GM18907 (cell line): ENCODE measurements around the gene ECD.
A peak's percentile ranks its signal among the peaks of the same experiment; 100 is the strongest.

Source experiments
- ATAC-seq: cut with Tn5 transposase; IDR thresholded peaks from one replicate; pipeline ENCODE4 v1.9.1; 2021; ENCODE audit warnings: mild to moderate bottlenecking, moderate library complexity; ENCODE audit not compliant: unreplicated experiment

ECD gene

DNA sequence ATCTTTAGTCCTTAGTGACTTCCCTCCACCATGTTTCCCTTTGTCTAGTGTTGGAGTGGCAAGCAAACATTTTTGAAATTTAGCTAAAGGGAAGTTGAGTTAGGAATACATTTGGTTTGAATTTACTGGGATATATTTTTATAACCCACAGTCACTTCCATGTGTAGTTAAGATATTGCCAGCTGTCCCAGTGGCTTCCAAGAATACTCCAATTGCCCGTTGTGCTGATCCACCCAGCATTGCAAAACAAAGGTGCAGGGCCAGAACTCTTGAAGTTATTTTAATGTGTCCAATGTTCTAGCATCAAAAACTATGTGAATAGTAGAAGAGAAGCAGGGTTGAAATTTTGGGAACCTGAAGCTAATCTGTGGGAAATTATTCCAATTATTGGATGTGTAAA lies 68.7 kb downstream of the ECD start:
- ATAC-seq = no peak

DNA sequence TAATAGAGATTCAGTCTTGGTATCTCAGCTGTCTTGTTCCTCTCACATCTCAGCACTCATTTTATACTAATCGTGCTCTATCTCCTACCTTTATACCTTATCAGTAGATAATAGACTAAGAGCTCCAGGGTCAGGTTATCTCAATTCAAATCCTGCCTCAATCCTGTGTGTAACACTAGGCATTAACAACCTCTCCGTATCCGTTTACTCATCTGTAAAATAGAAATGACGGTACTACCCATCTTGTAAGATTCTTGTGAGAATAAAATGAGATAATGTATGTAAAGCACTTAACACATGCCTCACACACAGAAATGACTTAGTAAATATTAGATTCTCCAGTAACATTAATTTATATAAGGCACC lies 70.5 kb downstream of the ECD start:
- ATAC-seq = no peak

DNA sequence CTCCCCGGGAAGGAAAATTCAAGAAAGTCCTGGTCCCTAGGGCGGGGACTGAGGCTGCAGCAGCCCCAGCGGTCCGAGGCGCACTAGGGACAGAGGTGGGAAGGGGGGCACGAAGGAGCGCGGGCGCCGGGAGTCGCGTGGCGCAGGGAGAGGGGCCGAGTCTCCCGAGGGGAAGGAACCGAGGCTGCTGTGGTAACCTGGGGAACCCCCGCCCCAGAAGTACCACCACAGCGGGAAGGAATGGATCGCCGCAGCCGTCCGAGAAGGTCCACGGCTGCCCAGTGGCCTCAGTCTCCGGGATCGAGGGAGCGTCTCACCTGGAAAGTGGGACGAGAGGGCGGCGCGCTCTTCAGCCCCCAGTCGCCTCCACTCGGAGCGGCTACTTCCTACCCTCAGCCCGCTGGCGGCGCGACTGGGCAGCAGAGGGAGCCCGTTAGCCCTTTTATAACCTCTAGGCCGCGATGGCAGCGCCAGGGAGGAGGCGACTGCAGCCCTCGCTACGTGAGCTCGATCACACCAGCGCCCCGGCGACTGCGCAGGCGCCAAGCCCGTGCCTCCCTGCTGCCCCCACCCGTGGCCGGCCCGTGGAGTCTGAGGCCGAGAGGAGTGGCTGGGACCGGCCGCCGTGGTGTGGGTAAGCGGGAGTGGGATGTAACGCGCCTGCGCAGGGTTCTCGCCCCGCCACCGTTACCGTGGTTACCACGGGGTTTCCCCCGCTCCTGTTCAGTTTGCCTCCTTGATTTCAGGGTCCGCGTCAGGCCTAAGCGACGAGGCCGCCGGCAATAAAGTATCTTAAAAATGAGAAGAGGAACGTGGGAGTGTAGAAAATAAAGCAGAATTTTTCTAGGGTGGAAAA lies 71.1 kb downstream of the ECD start, which contains the start of gene P4HA1:
Gene P4HA1, minus strand, starts transcription at position 418 of the 856 bp plus-strand sequence. CDS start 21,983 bp downstream, outside the sequence.
- ATAC-seq = peak; percentile 87

- peak; percentile 41 for ATAC-seq
Observed at GRCh38 chr10:73096041-73096448, 71.8 kb downstream of the ECD start.

DNA sequence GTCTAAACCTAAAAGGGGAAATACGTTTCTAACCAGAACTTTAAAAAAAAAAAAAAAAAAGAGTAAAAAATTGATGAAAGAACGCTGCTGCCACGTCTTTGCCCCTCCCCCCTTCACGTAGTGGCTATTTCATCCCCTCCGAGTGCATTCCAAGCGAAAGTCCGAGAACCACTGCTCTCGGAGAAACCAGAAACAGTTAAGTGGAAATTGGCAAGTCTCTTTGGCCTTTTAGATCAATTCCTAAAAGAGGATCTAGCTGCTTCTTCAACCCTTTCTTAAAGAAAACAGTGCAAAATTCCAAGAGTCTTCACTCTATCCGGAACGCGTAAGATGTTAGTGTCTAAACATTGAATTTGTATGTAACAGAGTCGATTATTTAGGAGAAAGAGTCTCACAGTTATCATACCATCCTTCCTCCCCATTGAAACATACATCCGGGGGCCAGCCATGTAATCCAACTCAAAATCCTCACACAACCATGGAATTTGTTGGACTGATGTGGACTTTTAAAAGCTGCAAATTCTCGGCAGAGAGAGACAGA lies 72.3 kb downstream of the ECD start:
- peak; percentile 0 for ATAC-seq

- ATAC-seq = no peak
Observed at GRCh38 chr10:73094986-73095480, 72.8 kb downstream of the ECD start.

DNA sequence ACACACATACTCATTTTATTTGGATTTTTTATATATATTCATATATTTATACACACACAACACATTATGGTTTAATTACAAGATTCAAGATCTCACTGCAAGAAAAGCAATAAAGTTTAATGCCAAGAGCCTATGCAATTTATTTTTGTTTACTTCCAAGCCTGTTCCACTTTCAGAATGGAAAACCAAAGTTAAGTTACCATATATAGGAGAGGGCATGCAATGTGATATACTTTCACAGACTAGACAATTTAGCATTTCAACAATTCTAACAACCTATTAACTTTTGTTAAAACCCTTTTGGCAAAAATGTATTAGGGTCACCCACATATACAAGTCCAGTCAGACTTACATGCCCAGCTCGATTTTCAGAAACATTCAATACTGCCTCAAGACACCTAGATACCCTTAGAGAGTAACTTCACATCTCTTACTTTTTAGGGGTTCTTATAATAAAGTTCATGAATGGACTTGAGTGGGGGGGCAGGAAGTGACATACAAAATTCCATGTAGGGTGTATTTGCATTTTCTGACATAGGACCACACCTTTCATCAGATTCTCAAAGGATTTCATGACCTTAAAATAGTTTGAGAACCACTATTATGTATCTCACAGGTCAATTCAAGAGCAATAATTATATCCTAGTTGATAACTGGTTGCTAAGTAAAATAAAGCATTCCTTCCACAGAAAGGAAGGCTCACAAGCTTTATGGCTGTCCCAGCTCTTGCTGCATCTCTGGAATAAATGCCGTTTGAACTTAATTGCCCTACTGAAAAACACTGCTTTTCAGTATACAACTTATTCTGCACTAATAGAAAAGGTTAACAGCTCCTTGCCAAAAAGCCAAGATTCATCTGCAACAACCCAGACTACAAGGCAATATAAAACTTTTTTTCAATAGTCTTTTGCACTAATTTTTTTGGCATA lies 73.6 kb downstream of the ECD start:
- no peak for ATAC-seq

DNA sequence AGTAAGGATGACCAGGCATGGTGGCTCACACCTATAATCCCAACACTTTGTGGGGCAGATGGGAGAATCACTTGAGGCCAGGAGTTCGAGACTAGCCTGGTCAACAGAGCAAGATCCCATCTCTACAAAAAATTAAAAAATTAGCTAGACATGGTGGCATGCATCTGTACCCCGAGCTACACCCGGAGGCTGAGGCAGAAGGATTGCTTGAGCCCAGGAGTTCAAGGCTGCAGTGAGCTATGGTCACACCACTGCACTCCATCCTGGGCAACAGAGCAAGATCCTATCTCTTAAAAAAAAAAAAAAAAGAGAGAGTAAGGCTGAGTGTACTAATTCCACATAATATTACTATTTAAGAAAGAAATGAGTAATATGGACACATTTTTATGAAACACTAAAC lies 75.0 kb downstream of the ECD start:
- ATAC-seq = no peak

- no peak for ATAC-seq
Observed at GRCh38 chr10:73088304-73088703, 79.5 kb downstream of the ECD start.

DNA sequence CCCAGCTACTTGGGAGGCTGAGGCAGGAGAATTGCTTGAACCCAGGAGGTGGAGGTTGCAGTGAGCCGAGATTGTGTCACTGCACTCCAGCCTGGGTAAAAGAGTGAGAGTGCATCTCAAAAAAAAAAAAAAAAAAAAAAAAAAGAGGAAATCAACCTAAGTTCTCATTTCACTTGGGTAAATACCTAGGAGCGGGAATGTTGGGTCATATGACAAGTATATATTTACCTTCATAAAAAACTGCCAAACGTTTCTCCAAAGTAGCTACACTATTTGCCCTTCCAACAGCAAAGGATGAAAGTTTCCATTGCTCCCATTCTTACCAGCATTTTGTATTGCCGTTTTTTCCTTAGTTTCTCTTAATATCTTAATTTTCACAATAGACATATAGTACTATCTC lies 81.0 kb downstream of the ECD start:
- no peak for ATAC-seq

- no peak for ATAC-seq
Observed at GRCh38 chr10:73084209-73084608, 83.6 kb downstream of the ECD start.
